IMR-90 (cell line): Measurements from ENCODE around the gene SAMD8. TPM values are rescaled to one million over a fixed set of nuclear protein-coding genes. Genes with fewer than 3 reads are reported as not detected.

ENCODE experiments used
- ATAC-seq: fragments of 200-7000 bp; cut with Tn5 transposase; 2 replicates; pipeline ENCODE4 v1.9.1; 2020; ENCODE audit warnings: low read depth, mild to moderate bottlenecking, moderate library complexity
- BruUV-seq: library from RNA; stranded (reverse); fragments of 400-500 nt; replicated peaks from 2 replicates; lab custom pipeline; 2021; lab: Mats Ljungman, UMichigan
- CTCF ChIA-PET: fragments of 300-600 bp; formaldehyde crosslinking; extraction: SDS; loops from one replicate; lab custom pipeline; 2021; ENCODE audit warnings: antibody characterized with exemption; lab: Yijun Ruan, JAX
- POLR2A ChIA-PET: fragments of 300-600 bp; sonication (Branson Sonifier 250); formaldehyde crosslinking; loops from one replicate; lab custom pipeline; 2022; ENCODE audit warnings: antibody characterized with exemption; ENCODE audit not compliant: unreplicated experiment; lab: Charles Lee
- DNase-seq: peaks from one replicate; pipeline ENCODE4 v3.0.0; 2013
- H2AFZ ChIP-seq: replicated peaks from 2 replicates; pipeline ENCODE3; 2013; ENCODE audit warnings: low read length, mild to moderate bottlenecking; ENCODE audit not compliant: poor library complexity
- H2AK5ac ChIP-seq: 2 replicates; pipeline ENCODE4 v1.6.1; 2013; ENCODE audit warnings: low read depth, low read length, inconsistent platforms
- H2AK9ac ChIP-seq: replicated peaks from 2 replicates; pipeline ENCODE3; 2013; ENCODE audit warnings: mild to moderate bottlenecking, low read depth, low read length, moderate library complexity; ENCODE audit not compliant: poor library complexity
- H2BK120ac ChIP-seq: 2 replicates; pipeline ENCODE4 v1.6.1; 2013; ENCODE audit warnings: low read depth, low read length, inconsistent platforms
- H2BK15ac ChIP-seq: 3 replicates; pipeline ENCODE4 v1.6.1; 2013; ENCODE audit warnings: low read depth, low read length, inconsistent platforms
- H2BK20ac ChIP-seq: 2 replicates; pipeline ENCODE4 v1.6.1; 2013; ENCODE audit warnings: low read depth, mild to moderate bottlenecking, inconsistent platforms, low read length, moderate library complexity
- H2BK5ac ChIP-seq: 2 replicates; pipeline ENCODE4 v1.6.1; 2013; ENCODE audit warnings: mild to moderate bottlenecking, low read depth, low read length, inconsistent platforms; ENCODE audit not compliant: poor library complexity, severe bottlenecking
- H3K14ac ChIP-seq: replicated peaks from 2 replicates; pipeline ENCODE4 v1.6.1; 2013; ENCODE audit warnings: low read depth, low read length, inconsistent platforms
- H3K18ac ChIP-seq: 2 replicates; pipeline ENCODE4 v1.6.1; 2013; ENCODE audit warnings: low read depth, low read length, control low read depth
- H3K23ac ChIP-seq: 2 replicates; pipeline ENCODE4 v1.6.1; 2013; ENCODE audit warnings: low read depth, low read length, inconsistent platforms
- H3K27ac ChIP-seq: 2 replicates; pipeline ENCODE4 v1.5.1; 2013; ENCODE audit warnings: mild to moderate bottlenecking, control low read depth, low read length; ENCODE audit not compliant: insufficient read depth
- H3K27me3 ChIP-seq: 2 replicates; pipeline ENCODE4 v1.6.1; 2013; ENCODE audit warnings: low read length; ENCODE audit not compliant: control insufficient read depth, insufficient read depth
- H3K36me3 ChIP-seq: 2 replicates; pipeline ENCODE4 v1.6.1; 2013; ENCODE audit warnings: low read length, mixed read lengths; ENCODE audit not compliant: control insufficient read depth, insufficient read depth
- H3K4ac ChIP-seq: 2 replicates; pipeline ENCODE4 v1.6.1; 2013; ENCODE audit warnings: low read depth, low read length, inconsistent platforms
- H3K4me1 ChIP-seq: 2 replicates; pipeline ENCODE4 v1.6.1; 2013; ENCODE audit warnings: low read length, mixed read lengths; ENCODE audit not compliant: control insufficient read depth, insufficient read depth
- H3K4me2 ChIP-seq: 2 replicates; pipeline ENCODE4 v1.6.1; 2013; ENCODE audit warnings: low read depth, mild to moderate bottlenecking, control low read depth, low read length, moderate library complexity
- H3K4me3 ChIP-seq: 2 replicates; pipeline ENCODE4 v1.5.1; 2013; ENCODE audit warnings: low read depth, mild to moderate bottlenecking, control low read depth, low read length, moderate library complexity; ENCODE audit not compliant: insufficient read depth
- H3K56ac ChIP-seq: 2 replicates; pipeline ENCODE4 v1.6.1; 2013; ENCODE audit warnings: low read length, inconsistent platforms; ENCODE audit not compliant: insufficient read depth; ENCODE audit errors: extremely low read depth
- H3K79me1 ChIP-seq, 2 experiments: 2 replicates each; pipeline ENCODE4 v1.6.1; 2013; ENCODE audit warnings: low read length in 2 of 2, inconsistent platforms in 1 of 2, low read depth in 1 of 2
- H3K9ac ChIP-seq: 2 replicates; pipeline ENCODE4 v1.6.1; 2013; ENCODE audit warnings: low read depth, low read length, control low read depth
- H3K9me1 ChIP-seq: 2 replicates; pipeline ENCODE4 v1.6.1; 2013; ENCODE audit warnings: low read length, inconsistent platforms; ENCODE audit not compliant: insufficient read depth
- H3K9me3 ChIP-seq: 2 replicates; pipeline ENCODE4 v1.6.1; 2013; ENCODE audit warnings: low read length; ENCODE audit not compliant: control insufficient read depth, insufficient read depth
- H4K20me1 ChIP-seq: 2 replicates; pipeline ENCODE4 v1.6.1; 2013; ENCODE audit warnings: low read length, inconsistent platforms; ENCODE audit not compliant: insufficient read depth
- H4K5ac ChIP-seq: 2 replicates; pipeline ENCODE4 v1.6.1; 2013; ENCODE audit warnings: mild to moderate bottlenecking, low read depth, low read length, control low read depth
- H4K8ac ChIP-seq, 2 experiments: 2 replicates each; pipeline ENCODE4 v1.6.1; 2013; ENCODE audit warnings: low read depth in 2 of 2, low read length in 2 of 2, control low read depth in 1 of 2, inconsistent platforms in 1 of 2
- H4K91ac ChIP-seq: 2 replicates; pipeline ENCODE4 v1.6.1; 2013; ENCODE audit warnings: low read depth, low read length, inconsistent platforms; ENCODE audit not compliant: insufficient read depth
- BHLHE40 ChIP-seq: fragments of 150-350 bp; IDR thresholded peaks from 2 replicates; pipeline ENCODE4 v1.6.1; 2016; ENCODE audit warnings: mild to moderate bottlenecking, low read depth, low read length
- CEBPB ChIP-seq: IDR thresholded peaks from 2 replicates; pipeline ENCODE4 v1.6.1; 2012; ENCODE audit warnings: low read depth, low read length, improper control_type of control experiment
- CHD1 ChIP-seq: IDR thresholded peaks from 2 replicates; pipeline ENCODE4 v1.6.1; 2012; ENCODE audit warnings: low read depth, low read length, improper control_type of control experiment
- CTCF ChIP-seq: conservative IDR thresholded peaks from 2 replicates; pipeline ENCODE4 v1.5.1; 2012; ENCODE audit warnings: mild to moderate bottlenecking, low read depth, low read length, improper control_type of control experiment
- ELK1 ChIP-seq: fragments of 150-350 bp; IDR thresholded peaks from 2 replicates; pipeline ENCODE4 v1.6.1; 2016; ENCODE audit warnings: low read depth, mild to moderate bottlenecking, low read length, moderate library complexity, borderline replicate concordance
- FOS ChIP-seq: fragments of 150-350 bp; IDR thresholded peaks from 2 replicates; pipeline ENCODE4 v1.6.1; 2016; ENCODE audit warnings: low read depth, low read length
- MAFK ChIP-seq: IDR thresholded peaks from 2 replicates; pipeline ENCODE4 v1.6.1; 2012; ENCODE audit warnings: low read depth, low read length, improper control_type of control experiment
- MAZ ChIP-seq: IDR thresholded peaks from 2 replicates; pipeline ENCODE4 v1.6.1; 2012; ENCODE audit warnings: low read depth, mild to moderate bottlenecking, low read length, improper control_type of control experiment, moderate library complexity, borderline replicate concordance
- MXI1 ChIP-seq: IDR thresholded peaks from 2 replicates; pipeline ENCODE4 v1.6.1; 2012; ENCODE audit warnings: low read depth, mild to moderate bottlenecking, low read length, moderate library complexity, borderline replicate concordance
- NFE2L2 ChIP-seq: fragments of 150-350 bp; IDR thresholded peaks from 2 replicates; pipeline ENCODE4 v1.6.1; 2016; ENCODE audit warnings: low read depth, mild to moderate bottlenecking, low read length
- POLR2A ChIP-seq: IDR thresholded peaks from 2 replicates; pipeline ENCODE4 v1.6.1; 2012; ENCODE audit warnings: mild to moderate bottlenecking, low read depth, low read length
- RAD21 ChIP-seq: IDR thresholded peaks from 2 replicates; pipeline ENCODE4 v1.6.1; 2012; ENCODE audit warnings: low read length, improper control_type of control experiment
- RCOR1 ChIP-seq: IDR thresholded peaks from 2 replicates; pipeline ENCODE4 v1.6.1; 2012; ENCODE audit warnings: mild to moderate bottlenecking, low read length, improper control_type of control experiment; ENCODE audit not compliant: insufficient replicate concordance
- RFX5 ChIP-seq: IDR thresholded peaks from 2 replicates; pipeline ENCODE4 v1.8.0; 2012; ENCODE audit warnings: low read depth, mild to moderate bottlenecking, low read length, moderate library complexity
- SMC3 ChIP-seq: fragments of 150-350 bp; IDR thresholded peaks from 2 replicates; pipeline ENCODE4 v1.6.1; 2016; ENCODE audit warnings: low read depth, mild to moderate bottlenecking, antibody characterized with exemption, low read length, moderate library complexity
- USF2 ChIP-seq: fragments of 150-350 bp; IDR thresholded peaks from 2 replicates; pipeline ENCODE4 v1.6.1; 2017; ENCODE audit warnings: mild to moderate bottlenecking, antibody characterized with exemption, low read length, low read depth
- WGBS, 2 experiments: methylation state at CpG; one replicate each; pipeline versions ENCODE4 v1.1.5 to v1.1.7; 2013; ENCODE audit warnings: missing lambda C conversion rate in 2 of 2; ENCODE audit not compliant: insufficient read length in 1 of 2; ENCODE audit errors: extremely low coverage in 2 of 2; 5-methylcytosine and 5-hydroxymethylcytosine counted together
- dilution Hi-C: fragments of 300-500 bp; cut with HindIII; formaldehyde crosslinking; loops from one replicate; pipeline ENCODE4 v1.14.3; 2018; ENCODE audit warnings: low sequenced_read_pairs; ENCODE audit not compliant: unreplicated experiment
- in situ Hi-C: fragments of 300-500 bp; cut with MboI; formaldehyde crosslinking; loops from 3 replicates; pipeline ENCODE4 v1.14.3; 2019; ENCODE audit warnings: low sequenced_read_pairs, inconsistent platforms, mixed read lengths
- intact Hi-C: fragments of 100-400 bp; cut with micrococcal nuclease; formaldehyde crosslinking; loops from 2 replicates; pipeline ENCODE4 v1.10.0; 2022
- polyA plus RNA-seq, 3 experiments: library from polyadenylated mRNA; depleted of rRNA; stranded (reverse); fragments of >200 nt; gene quantifications; 2 replicates each; pipeline ENCODE4 v1.2.3, GENCODE V29; 2012; ENCODE audit warnings: low replicate concordance in 1 of 3
- total RNA-seq: library from RNA; depleted of rRNA; stranded (reverse); fragments of >200 nt; gene quantifications from 2 replicates; pipeline ENCODE4 v1.2.3, GENCODE V29; 2012

SAMD8 gene
- total and polyA plus RNA-seq, 2 of the 4 experiments (the other 2 are of a cell fraction) = 10.1 to 28.7 TPM

GRCh38 chr10:75073442-75073841 is 38.0 kb upstream of the SAMD8 start:
- CTCF ChIA-PET = no interaction called here
- dilution Hi-C loops = no loop called here

More at GRCh38 chr10:75073442-75073841, 38.0 kb upstream of the SAMD8 start:
- Histone ChIP-seq H3K9ac (no peak overlapping the region), H3K18ac (no peak overlapping the region), H3K27me3 (no peaks in the 10 kb centered on the region), H3K4me3 (no peak overlapping the region), H2AFZ (no peak overlapping the region), H2BK20ac (no peak overlapping the region), H4K8ac (no peak overlapping the region), H4K20me1 (no peaks in the 10 kb centered on the region), H3K9me1 (no peaks in the 10 kb centered on the region), H3K36me3 (no peaks in the 10 kb centered on the region), H2BK120ac (no peak overlapping the region), H3K56ac (no peak overlapping the region), H2BK5ac (no peak overlapping the region), H3K4me1 (no peaks in the 10 kb centered on the region), H3K79me1 (no peaks in the 10 kb centered on the region), H2BK15ac (no peak overlapping the region), H3K9me3 (no peaks in the 10 kb centered on the region), H3K4me2 (no peak overlapping the region), H4K91ac (no peak overlapping the region), H3K14ac (no peak overlapping the region), H4K5ac (no peak overlapping the region), H3K4ac (no peak overlapping the region), H2AK5ac (no peak overlapping the region), H3K27ac (no peak overlapping the region), H2AK9ac (no peak overlapping the region), H3K23ac (no peak overlapping the region)
- no peak for DNase-seq
- BruUV-seq = no TSS peak
- POLR2A ChIA-PET = no interaction called here
- in situ Hi-C loops = no loop called here
- ATAC-seq = no peak
- intact Hi-C loops = no loop called here
- 91% methylated on average over 13 of the region's 17 CpGs; no CpG with 5 or more reads in 1 of the 2 experiments for WGBS, 2 experiments
- TF ChIP-seq CHD1 = no peak
- TF ChIP-seq RFX5 = no peak
- no peak for TF ChIP-seq RCOR1
- TF ChIP-seq MAFK = no peak
- no peak for TF ChIP-seq FOS
- no peak for TF ChIP-seq MAZ
- no peak for TF ChIP-seq ELK1
- no peak for TF ChIP-seq CTCF
- TF ChIP-seq MXI1 = no peak
- TF ChIP-seq CEBPB = no peak
- TF ChIP-seq SMC3 = no peak
- no peak for TF ChIP-seq POLR2A
- TF ChIP-seq NFE2L2 = no peak
- no peak for TF ChIP-seq BHLHE40
- TF ChIP-seq USF2 = no peak
- no peak for TF ChIP-seq RAD21
